DOHH2 (cell line): ENCODE data around the gene AGFG1.

Experiments used
- CTCF ChIP-seq: fragments of 200-600 bp; sonication (generic); IDR thresholded peaks from one replicate; pipeline ENCODE4 v1.5.1; 2014; ENCODE audit warnings: antibody characterized with exemption, mild to moderate bottlenecking, low read depth, low read length; ENCODE audit not compliant: poor library complexity, severe bottlenecking
- EZH2phosphoT487 ChIP-seq: fragments of 200-600 bp; sonication (generic); IDR thresholded peaks from 2 replicates; pipeline ENCODE4 v1.6.1; 2017; ENCODE audit warnings: borderline replicate concordance, mild to moderate bottlenecking, antibody characterized with exemption, low read length, moderate library complexity, mixed read lengths

GRCh38 chr2:227545990-227546389, 74.0 kb downstream of the AGFG1 start:
- peak; percentile 47 for TF ChIP-seq CTCF
- TF ChIP-seq EZH2phosphoT487, result no peak
